Measurements from ENCODE around the gene PDE6A. TPM values are rescaled to one million over a fixed set of nuclear protein-coding genes. Genes with fewer than 3 reads are reported as not detected.

Gene PDE6A
- total and polyA plus RNA-seq, 9 of the 15 experiments (the other 6 are each of a cell fraction or from before 2014, with no cell fraction given): 0.01 to 0.04 (median 0.01) TPM; not detected in 6

DNA sequence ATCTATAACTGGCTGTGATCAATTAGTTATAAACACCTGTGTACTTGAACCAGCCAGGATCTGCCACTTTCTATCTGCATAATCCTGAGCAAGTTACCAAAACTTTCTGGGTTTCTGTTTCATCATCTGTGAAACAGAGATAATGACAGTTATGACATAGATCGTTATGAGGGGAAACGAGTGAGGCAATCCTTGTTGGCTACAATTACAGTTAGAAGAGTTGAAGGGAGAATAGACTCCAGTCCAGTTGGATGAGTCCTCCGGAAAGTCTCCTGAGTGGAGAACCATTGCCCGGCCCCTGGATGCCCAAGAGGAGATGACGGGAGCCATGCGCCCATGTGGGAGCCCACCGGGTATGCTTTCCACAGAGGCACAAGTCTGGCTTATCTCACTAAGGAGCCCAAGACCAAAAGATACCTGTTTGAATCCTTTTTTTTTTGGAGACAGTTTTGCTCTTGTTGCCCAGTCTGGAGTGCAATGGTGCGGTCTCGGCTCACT is 4.5 kb downstream of the PDE6A start (continued):
- TF ChIP-seq, protein P1, sequence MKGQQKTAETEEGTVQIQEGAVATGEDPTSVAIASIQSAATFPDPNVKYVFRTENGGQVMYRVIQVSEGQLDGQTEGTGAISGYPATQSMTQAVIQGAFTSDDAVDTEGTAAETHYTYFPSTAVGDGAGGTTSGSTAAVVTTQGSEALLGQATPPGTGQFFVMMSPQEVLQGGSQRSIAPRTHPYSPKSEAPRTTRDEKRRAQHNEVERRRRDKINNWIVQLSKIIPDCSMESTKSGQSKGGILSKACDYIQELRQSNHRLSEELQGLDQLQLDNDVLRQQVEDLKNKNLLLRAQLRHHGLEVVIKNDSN (CRISPR knock-in tag; IDR thresholded peaks at IDR 0.05): no peak
- TF ChIP-seq TRIM24 (IDR thresholded peaks at IDR 0.05) (peak; percentile 85 to 86), NR4A1 (CRISPR knock-in tag; IDR thresholded peaks at IDR 0.05) (no peak), NR4A1 (tag; IDR thresholded peaks at IDR 0.05) (no peak; the same call in 1 of the 2 replicates), CBX1 (IDR thresholded peaks at IDR 0.05; ENCODE audit: low read depth) (no peak), ETV1 (tag; conservative IDR thresholded peaks at IDR 0.05; ENCODE audit: low read depth) (no peak), PTRF (tag; IDR thresholded peaks at IDR 0.05) (no peak), GATA2 (CRISPR knock-in tag; IDR thresholded peaks at IDR 0.05) (0 out of 2 replicates have a peak, but pooled peaks have one; percentile 14), HDAC8 (tag; IDR thresholded peaks at IDR 0.05) (no peak), NUFIP1 (IDR thresholded peaks at IDR 0.05; ENCODE audit: partially characterized antibody) (no peak), MTA2 (IDR thresholded peaks at IDR 0.05; ENCODE audit: low read depth) (peak; percentile 63), POLR2AphosphoS2 (IDR thresholded peaks at IDR 0.05; ENCODE audit: low read length) (no peak), STAG1 (CRISPR knock-in tag; IDR thresholded peaks at IDR 0.05; ENCODE audit: borderline replicate concordance) (no peak), ZNF445 (CRISPR knock-in tag; IDR thresholded peaks at IDR 0.05; ENCODE audit: low read depth) (no peak), ZBTB17 (CRISPR knock-in tag; IDR thresholded peaks at IDR 0.05) (no peak)
- TF ChIP-seq, protein P2, sequence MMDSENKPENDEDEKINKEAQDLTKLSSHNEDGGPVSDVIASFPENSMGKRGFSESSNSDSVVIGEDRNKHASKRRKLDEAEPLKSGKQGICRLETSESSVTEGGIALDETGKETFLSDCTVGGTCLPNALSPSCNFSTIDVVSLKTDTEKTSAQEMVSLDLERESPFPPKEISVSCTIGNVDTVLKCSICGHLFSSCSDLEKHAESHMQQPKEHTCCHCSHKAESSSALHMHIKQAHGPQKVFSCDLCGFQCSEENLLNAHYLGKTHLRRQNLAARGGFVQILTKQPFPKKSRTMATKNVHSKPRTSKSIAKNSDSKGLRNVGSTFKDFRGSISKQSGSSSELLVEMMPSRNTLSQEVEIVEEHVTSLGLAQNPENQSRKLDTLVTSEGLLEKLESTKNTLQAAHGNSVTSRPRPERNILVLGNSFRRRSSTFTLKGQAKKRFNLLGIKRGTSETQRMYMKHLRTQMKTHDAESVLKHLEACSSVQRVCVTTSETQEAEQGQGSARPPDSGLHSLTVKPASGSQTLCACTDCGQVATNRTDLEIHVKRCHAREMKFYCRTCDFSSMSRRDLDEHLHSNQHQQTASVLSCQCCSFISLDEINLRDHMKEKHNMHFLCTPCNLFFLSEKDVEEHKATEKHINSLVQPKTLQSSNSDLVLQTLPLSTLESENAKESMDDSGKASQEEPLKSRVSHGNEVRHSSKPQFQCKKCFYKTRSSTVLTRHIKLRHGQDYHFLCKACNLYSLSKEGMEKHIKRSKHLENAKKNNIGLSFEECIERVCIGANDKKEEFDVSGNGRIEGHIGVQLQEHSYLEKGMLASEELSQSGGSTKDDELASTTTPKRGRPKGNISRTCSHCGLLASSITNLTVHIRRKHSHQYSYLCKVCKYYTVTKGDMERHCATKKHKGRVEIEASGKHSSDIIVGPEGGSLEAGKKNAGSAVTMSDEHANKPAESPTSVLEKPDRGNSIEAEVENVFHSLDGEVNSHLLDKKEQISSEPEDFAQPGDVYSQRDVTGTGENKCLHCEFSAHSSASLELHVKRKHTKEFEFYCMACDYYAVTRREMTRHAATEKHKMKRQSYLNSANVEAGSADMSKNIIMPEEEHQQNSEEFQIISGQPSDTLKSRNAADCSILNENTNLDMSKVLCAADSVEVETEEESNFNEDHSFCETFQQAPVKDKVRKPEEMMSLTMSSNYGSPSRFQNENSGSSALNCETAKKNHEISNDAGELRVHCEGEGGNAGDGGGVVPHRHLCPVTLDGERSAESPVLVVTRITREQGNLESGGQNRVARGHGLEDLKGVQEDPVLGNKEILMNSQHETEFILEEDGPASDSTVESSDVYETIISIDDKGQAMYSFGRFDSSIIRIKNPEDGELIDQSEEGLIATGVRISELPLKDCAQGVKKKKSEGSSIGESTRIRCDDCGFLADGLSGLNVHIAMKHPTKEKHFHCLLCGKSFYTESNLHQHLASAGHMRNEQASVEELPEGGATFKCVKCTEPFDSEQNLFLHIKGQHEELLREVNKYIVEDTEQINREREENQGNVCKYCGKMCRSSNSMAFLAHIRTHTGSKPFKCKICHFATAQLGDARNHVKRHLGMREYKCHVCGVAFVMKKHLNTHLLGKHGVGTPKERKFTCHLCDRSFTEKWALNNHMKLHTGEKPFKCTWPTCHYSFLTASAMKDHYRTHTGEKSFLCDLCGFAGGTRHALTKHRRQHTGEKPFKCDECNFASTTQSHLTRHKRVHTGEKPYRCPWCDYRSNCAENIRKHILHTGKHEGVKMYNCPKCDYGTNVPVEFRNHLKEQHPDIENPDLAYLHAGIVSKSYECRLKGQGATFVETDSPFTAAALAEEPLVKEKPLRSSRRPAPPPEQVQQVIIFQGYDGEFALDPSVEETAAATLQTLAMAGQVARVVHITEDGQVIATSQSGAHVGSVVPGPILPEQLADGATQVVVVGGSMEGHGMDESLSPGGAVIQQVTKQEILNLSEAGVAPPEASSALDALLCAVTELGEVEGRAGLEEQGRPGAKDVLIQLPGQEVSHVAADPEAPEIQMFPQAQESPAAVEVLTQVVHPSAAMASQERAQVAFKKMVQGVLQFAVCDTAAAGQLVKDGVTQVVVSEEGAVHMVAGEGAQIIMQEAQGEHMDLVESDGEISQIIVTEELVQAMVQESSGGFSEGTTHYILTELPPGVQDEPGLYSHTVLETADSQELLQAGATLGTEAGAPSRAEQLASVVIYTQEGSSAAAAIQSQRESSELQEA (IDR thresholded peaks at IDR 0.05; ENCODE audit: low read depth): no peak
- TF ChIP-seq, protein P3, sequence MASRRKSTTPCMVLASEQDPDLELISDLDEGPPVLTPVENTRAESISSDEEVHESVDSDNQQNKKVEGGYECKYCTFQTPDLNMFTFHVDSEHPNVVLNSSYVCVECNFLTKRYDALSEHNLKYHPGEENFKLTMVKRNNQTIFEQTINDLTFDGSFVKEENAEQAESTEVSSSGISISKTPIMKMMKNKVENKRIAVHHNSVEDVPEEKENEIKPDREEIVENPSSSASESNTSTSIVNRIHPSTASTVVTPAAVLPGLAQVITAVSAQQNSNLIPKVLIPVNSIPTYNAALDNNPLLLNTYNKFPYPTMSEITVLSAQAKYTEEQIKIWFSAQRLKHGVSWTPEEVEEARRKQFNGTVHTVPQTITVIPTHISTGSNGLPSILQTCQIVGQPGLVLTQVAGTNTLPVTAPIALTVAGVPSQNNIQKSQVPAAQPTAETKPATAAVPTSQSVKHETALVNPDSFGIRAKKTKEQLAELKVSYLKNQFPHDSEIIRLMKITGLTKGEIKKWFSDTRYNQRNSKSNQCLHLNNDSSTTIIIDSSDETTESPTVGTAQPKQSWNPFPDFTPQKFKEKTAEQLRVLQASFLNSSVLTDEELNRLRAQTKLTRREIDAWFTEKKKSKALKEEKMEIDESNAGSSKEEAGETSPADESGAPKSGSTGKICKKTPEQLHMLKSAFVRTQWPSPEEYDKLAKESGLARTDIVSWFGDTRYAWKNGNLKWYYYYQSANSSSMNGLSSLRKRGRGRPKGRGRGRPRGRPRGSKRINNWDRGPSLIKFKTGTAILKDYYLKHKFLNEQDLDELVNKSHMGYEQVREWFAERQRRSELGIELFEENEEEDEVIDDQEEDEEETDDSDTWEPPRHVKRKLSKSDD (conservative IDR thresholded peaks at IDR 0.05; ENCODE audit: low read length): no peak
